GM23338 (cell line): ENCODE data around the gene TULP4.

ENCODE experiments used
- CREB1 ChIP-seq: fragments of 250-450 bp; sonication (Bioruptor Pico); IDR thresholded peaks from 2 replicates; pipeline ENCODE4 v1.5.0; 2020; ENCODE audit warnings: low read depth, mild to moderate bottlenecking, moderate library complexity
- EZH2 ChIP-seq: fragments of 200-600 bp; sonication (generic); IDR thresholded peaks from one replicate; pipeline ENCODE4 v1.8.0; 2017; ENCODE audit warnings: antibody characterized with exemption, mild to moderate bottlenecking, low read depth; ENCODE audit not compliant: unreplicated experiment
- EZH2phosphoT487 ChIP-seq: fragments of 200-600 bp; sonication (generic); IDR thresholded peaks from one replicate; pipeline ENCODE4 v1.8.1; 2018; ENCODE audit warnings: antibody characterized with exemption; ENCODE audit not compliant: unreplicated experiment
- NANOG ChIP-seq: IDR thresholded peaks from 2 replicates; pipeline ENCODE4 v1.6.1; 2016; ENCODE audit warnings: antibody characterized with exemption, borderline replicate concordance
- POLR2AphosphoS5 ChIP-seq: IDR thresholded peaks from 2 replicates; pipeline ENCODE4 v1.6.1; 2016; ENCODE audit warnings: antibody characterized with exemption, low read depth
- TF ChIP-seq, protein P1 (sequence below), 2 experiments: fragments of 200-600 bp in 1 of 2; sonication (generic) in 1 of 2; conservative IDR thresholded peaks; 2 replicates each; pipeline versions ENCODE4 v1.5.1 to v1.6.1; 2016 to 2017; ENCODE audit warnings: antibody characterized with exemption in 2 of 2, low read depth in 2 of 2, mild to moderate bottlenecking in 2 of 2, moderate library complexity in 1 of 2
- TF ChIP-seq, protein P2 (sequence below): IDR thresholded peaks from one replicate; pipeline ENCODE4 v1.6.1; 2018; ENCODE audit warnings: antibody characterized with exemption; ENCODE audit not compliant: unreplicated experiment
- TF ChIP-seq, protein P3 (sequence below): IDR thresholded peaks from 2 replicates; pipeline ENCODE4 v1.6.1; 2016; ENCODE audit warnings: antibody characterized with exemption

DNA sequence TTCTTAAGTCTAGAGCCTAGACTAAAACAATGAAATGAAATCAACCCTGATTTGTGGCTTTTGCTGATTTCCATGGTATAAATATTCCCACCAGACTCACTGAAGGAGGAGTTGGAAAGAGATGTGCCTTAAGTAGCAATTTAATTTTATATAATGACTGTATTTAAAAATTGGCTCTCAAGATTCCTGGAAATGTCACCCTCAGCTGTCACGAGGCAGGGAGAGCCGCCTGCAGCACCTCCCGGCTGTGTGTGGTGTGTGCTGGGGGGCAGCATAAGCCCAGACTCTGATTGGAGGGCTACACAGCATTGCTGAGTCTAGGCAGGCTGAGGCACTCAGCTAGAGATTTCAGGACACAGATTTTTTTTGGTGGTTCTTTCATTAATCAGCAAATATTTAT lies 207.0 kb downstream of the TULP4 start:
- TF ChIP-seq, protein P1, sequence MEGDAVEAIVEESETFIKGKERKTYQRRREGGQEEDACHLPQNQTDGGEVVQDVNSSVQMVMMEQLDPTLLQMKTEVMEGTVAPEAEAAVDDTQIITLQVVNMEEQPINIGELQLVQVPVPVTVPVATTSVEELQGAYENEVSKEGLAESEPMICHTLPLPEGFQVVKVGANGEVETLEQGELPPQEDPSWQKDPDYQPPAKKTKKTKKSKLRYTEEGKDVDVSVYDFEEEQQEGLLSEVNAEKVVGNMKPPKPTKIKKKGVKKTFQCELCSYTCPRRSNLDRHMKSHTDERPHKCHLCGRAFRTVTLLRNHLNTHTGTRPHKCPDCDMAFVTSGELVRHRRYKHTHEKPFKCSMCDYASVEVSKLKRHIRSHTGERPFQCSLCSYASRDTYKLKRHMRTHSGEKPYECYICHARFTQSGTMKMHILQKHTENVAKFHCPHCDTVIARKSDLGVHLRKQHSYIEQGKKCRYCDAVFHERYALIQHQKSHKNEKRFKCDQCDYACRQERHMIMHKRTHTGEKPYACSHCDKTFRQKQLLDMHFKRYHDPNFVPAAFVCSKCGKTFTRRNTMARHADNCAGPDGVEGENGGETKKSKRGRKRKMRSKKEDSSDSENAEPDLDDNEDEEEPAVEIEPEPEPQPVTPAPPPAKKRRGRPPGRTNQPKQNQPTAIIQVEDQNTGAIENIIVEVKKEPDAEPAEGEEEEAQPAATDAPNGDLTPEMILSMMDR (conservative IDR thresholded peaks at IDR 0.05; ENCODE audit: low read depth in 2 of 2), result peak in 1 of 2 experiments; percentile 13; a peak in 1 of 4 replicates
- no peak for TF ChIP-seq EZH2phosphoT487
- TF ChIP-seq POLR2AphosphoS5, result no peak
- TF ChIP-seq EZH2, result no peak
- TF ChIP-seq, protein P2, sequence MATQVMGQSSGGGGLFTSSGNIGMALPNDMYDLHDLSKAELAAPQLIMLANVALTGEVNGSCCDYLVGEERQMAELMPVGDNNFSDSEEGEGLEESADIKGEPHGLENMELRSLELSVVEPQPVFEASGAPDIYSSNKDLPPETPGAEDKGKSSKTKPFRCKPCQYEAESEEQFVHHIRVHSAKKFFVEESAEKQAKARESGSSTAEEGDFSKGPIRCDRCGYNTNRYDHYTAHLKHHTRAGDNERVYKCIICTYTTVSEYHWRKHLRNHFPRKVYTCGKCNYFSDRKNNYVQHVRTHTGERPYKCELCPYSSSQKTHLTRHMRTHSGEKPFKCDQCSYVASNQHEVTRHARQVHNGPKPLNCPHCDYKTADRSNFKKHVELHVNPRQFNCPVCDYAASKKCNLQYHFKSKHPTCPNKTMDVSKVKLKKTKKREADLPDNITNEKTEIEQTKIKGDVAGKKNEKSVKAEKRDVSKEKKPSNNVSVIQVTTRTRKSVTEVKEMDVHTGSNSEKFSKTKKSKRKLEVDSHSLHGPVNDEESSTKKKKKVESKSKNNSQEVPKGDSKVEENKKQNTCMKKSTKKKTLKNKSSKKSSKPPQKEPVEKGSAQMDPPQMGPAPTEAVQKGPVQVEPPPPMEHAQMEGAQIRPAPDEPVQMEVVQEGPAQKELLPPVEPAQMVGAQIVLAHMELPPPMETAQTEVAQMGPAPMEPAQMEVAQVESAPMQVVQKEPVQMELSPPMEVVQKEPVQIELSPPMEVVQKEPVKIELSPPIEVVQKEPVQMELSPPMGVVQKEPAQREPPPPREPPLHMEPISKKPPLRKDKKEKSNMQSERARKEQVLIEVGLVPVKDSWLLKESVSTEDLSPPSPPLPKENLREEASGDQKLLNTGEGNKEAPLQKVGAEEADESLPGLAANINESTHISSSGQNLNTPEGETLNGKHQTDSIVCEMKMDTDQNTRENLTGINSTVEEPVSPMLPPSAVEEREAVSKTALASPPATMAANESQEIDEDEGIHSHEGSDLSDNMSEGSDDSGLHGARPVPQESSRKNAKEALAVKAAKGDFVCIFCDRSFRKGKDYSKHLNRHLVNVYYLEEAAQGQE, result no peak
- TF ChIP-seq, protein P3, sequence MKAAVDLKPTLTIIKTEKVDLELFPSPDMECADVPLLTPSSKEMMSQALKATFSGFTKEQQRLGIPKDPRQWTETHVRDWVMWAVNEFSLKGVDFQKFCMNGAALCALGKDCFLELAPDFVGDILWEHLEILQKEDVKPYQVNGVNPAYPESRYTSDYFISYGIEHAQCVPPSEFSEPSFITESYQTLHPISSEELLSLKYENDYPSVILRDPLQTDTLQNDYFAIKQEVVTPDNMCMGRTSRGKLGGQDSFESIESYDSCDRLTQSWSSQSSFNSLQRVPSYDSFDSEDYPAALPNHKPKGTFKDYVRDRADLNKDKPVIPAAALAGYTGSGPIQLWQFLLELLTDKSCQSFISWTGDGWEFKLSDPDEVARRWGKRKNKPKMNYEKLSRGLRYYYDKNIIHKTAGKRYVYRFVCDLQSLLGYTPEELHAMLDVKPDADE, result no peak
- no peak for TF ChIP-seq CREB1 (CRISPR knock-in tag)
- TF ChIP-seq NANOG, result no peak
